ENCODE data around the gene PDGFA.
A peak's percentile ranks its signal among the peaks of the same experiment; 100 is the strongest.

GRCh38 chr7:539731-540411 is 20.2 kb upstream of the PDGFA start:
- TF ChIP-seq, protein P1, sequence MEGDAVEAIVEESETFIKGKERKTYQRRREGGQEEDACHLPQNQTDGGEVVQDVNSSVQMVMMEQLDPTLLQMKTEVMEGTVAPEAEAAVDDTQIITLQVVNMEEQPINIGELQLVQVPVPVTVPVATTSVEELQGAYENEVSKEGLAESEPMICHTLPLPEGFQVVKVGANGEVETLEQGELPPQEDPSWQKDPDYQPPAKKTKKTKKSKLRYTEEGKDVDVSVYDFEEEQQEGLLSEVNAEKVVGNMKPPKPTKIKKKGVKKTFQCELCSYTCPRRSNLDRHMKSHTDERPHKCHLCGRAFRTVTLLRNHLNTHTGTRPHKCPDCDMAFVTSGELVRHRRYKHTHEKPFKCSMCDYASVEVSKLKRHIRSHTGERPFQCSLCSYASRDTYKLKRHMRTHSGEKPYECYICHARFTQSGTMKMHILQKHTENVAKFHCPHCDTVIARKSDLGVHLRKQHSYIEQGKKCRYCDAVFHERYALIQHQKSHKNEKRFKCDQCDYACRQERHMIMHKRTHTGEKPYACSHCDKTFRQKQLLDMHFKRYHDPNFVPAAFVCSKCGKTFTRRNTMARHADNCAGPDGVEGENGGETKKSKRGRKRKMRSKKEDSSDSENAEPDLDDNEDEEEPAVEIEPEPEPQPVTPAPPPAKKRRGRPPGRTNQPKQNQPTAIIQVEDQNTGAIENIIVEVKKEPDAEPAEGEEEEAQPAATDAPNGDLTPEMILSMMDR (IDR thresholded peaks at IDR 0.05): peak in 1 of 5 experiments; percentile 14
- TF ChIP-seq POLR2AphosphoS5 (IDR thresholded peaks at IDR 0.05): peak in 2 of 3 donors; percentile 65 to 77
- peak; percentile 22 for TF ChIP-seq POLR2A (IDR thresholded peaks at IDR 0.05)
- peak; percentile 63 for TF ChIP-seq EP300 (IDR thresholded peaks at IDR 0.05; ENCODE audit: low read depth)
